Thyroid gland (tissue), 4 donors: ENCODE measurements around the gene LHFPL2.

Experiments
- POLR2A ChIP-seq, 2 donors: fragments of 450-650 bp; IDR thresholded peaks; one replicate each; pipeline ENCODE4 v1.6.1; 2017; ENCODE audit warnings: antibody characterized with exemption in 2 of 2, mild to moderate bottlenecking in 2 of 2, moderate library complexity in 1 of 2
- TF ChIP-seq, protein P1 (sequence below), 6 experiments: fragments of 200-600 bp in 3 of 6; fragments of 450-650 bp in 3 of 6; sonication (generic) in 3 of 6; IDR thresholded peaks; one replicate each; pipeline ENCODE4 v1.5.1; 2016 to 2019; ENCODE audit warnings: antibody characterized with exemption in 6 of 6, mild to moderate bottlenecking in 2 of 6, inconsistent platforms in 1 of 6, moderate library complexity in 1 of 6

DNA sequence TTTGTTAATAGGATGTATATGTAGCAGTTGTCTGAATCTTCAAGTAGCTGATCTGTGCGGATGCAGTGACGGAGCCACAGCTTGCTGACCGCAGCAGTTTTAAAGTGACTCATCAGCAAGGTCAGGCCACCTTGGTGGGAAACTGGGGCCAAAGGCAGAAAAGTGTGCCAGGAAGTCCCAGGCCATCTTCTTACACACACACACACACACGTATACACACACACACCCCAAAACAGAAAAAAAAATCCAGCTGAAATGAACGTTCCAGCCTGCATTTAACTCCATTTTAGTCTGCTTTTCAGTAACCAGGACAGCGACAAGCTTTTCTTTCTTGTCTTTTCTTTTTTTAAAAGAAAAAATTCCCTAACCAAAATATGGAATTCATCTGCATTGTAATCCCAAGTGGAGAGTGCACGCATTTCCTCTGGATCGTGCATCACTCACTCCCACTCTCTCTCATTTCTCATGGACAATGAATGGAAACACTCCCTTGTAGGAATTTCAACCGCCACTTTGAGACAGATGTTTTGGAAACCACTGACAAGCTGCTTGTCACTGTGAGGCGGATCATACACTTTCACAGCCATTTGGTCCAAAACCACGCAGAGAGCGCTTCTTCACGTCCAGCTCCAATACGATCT lies 103.9 kb downstream of the LHFPL2 start:
- TF ChIP-seq, protein P1, sequence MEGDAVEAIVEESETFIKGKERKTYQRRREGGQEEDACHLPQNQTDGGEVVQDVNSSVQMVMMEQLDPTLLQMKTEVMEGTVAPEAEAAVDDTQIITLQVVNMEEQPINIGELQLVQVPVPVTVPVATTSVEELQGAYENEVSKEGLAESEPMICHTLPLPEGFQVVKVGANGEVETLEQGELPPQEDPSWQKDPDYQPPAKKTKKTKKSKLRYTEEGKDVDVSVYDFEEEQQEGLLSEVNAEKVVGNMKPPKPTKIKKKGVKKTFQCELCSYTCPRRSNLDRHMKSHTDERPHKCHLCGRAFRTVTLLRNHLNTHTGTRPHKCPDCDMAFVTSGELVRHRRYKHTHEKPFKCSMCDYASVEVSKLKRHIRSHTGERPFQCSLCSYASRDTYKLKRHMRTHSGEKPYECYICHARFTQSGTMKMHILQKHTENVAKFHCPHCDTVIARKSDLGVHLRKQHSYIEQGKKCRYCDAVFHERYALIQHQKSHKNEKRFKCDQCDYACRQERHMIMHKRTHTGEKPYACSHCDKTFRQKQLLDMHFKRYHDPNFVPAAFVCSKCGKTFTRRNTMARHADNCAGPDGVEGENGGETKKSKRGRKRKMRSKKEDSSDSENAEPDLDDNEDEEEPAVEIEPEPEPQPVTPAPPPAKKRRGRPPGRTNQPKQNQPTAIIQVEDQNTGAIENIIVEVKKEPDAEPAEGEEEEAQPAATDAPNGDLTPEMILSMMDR (IDR thresholded peaks at IDR 0.05), result no peak
- no peak for TF ChIP-seq POLR2A (IDR thresholded peaks at IDR 0.05)
